NOMO-1 (cell line): ENCODE data around the gene IMPA2.
"Not testable (repeated sequence)": the region's sequence is repeated elsewhere in the genome, so short reads cannot be mapped to it uniquely, and the experiment has no call there.

Source experiments
- DNase-seq, 2 experiments: peaks; one replicate each; lab custom pipeline; 2025; ENCODE audit not compliant: unreplicated experiment in 2 of 2; lab: John Stamatoyannopoulos, UW

IMPA2 gene

DNA sequence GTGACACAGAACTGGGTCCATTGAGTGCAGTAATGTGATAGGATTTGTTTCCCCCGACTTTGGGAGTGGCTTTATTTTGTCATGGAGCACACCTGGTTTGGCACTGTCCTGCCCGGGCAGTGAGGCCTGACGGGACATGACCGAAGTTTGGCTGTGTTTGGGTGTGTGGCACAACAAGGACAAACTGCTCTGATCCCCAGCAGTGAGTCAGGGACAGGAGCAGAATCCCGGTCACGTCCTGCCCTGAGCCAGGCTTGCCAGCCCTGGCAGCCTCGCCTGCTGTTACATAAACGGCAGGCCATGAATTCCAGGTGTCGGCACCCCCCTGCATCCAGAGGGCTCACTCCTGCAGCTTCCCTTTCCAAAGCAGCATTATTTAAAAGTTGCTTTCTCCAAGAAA lies 45.7 kb downstream of the IMPA2 start:
- no peak for DNase-seq

DNA sequence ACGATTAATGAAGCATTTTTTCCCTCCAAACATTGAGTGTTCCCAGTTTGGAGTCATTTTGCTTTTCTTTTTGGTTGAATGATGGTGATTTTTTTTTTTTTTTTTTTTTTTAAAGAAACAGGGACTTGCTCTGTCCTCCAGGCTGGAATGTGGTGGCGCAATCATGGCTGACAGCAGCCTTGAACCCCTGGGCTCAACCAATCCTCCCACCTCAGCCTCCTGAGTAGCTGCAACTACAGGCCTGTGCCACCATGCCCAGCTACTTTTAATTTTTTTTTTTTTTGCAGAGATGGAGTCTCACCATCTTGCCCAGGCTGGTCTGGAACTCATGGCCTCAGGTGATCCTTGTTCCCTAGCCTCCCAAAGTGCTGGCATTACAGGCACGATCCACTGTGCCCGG lies 46.2 kb downstream of the IMPA2 start:
- no peak for DNase-seq

DNA sequence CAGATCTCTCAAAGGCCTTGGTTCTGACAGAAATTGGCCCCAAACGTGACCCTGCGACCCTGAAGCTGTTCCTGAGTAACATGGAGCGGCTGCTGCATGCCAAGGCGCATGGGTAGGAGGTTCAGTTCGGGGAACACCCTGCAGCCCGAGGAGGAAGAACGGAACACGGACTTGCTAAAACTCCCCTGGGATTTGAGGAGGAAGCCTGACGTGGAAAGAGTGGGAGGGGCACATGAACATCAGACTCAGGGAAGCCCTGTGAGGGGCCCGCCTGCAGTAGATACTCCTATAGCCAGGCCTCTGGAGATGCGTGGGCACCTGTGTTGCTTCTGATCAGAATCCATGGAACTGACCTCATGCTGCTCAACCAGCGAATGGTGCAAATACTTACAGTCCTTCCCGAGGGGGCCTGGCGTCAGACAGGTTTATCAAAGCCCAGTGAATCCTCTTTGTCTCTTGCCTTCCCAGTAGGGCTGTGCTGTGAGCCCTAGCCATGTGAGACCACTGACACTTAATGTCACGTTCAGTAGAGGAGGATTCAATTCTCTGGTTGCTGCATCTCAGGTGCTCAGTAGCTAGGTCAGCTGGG lies 46.8 kb downstream of the IMPA2 start:
- no peak for DNase-seq

DNA sequence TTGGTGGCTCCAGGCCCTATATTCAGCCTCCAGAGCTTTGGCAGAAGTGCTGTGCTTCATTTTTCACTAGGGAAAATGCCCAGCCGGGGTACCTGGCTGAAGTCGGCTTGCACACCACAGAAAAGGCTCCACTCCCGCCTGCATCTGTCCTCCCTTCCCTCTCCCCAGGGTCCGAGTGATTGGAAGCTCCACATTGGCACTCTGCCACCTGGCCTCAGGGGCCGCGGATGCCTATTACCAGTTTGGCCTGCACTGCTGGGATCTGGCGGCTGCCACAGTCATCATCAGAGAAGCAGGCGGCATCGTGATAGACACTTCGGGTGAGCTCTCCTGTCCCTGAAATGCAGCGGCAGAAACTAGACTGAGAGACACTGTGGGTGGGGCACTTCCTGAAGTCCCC lies 47.4 kb downstream of the IMPA2 start:
- no peak for DNase-seq

DNA sequence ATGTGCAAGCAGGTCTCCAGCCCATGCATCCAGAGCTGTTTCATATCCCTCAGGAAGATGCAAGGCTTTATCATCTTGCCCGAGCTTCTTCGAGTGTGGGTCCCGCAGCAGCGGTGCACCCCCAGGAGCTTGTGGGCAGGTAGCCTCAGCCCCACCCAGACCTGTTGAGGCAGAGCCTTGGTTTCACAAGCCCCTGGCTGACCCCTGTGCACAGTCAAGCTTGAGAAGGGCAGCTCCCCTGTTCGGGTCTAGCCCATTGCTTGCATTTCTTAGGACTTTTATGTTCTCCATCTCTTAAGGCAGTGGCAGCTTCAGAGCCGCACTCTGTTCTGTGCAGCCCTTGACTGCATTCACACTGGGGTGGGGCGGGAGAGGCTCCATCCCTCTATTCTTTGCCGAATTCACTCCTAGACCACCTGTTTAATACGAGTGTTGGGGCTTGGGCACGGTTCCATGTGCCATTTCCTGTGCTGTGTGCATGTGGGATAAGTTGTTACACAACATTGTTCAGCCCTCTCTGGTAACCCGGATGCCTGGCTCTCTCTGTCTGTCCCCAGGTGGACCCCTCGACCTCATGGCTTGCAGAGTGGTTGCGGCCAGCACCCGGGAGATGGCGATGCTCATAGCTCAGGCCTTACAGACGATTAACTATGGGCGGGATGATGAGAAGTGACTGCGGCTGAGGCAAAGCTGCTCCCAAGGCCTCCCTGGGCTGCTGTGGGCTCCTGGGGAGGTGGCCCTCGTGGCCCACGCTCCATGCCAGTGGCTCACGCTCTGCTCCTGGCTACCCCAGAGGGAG lies 48.7 kb downstream of the IMPA2 start:
- no peak for DNase-seq

DNA sequence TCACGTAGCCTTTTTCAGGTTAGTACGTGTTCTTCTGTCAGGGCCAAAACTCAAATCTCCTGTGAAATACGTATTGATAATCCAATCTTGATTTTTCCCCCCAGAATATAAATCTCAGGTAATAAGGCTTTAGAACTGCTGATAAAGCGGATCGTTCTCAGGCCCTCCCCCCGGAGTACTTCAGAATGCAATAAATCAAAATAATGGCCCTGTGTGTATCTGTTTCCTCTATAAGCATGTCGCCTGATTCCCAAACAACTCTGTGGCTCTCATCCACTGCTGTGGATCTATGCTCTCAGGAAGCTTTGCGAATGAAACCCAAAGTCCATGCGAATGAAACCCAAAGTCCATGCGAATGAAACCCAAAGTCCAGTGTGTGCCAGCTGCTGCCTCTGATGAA lies 49.4 kb downstream of the IMPA2 start:
- no peak for DNase-seq

DNA sequence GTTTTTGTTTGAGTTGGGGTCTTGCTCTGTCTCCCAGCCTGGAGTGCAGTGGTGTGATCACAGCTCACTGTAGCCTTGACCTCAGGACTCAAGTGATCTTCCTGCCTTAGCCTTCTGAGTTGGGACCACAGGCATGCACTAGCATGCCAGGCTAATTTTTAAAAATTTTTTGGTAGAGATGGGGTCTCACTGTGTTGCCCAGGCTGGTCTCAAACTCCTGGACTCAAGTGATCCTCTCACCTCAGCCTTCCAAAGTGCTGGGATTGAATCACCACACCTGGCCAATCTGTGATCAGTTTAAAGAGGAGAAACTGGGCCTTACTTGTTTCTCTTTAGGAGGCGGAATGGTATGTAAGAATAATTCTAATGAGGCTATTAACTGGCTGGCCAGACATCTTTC lies 49.9 kb downstream of the IMPA2 start:
- DNase-seq: no peak

DNA sequence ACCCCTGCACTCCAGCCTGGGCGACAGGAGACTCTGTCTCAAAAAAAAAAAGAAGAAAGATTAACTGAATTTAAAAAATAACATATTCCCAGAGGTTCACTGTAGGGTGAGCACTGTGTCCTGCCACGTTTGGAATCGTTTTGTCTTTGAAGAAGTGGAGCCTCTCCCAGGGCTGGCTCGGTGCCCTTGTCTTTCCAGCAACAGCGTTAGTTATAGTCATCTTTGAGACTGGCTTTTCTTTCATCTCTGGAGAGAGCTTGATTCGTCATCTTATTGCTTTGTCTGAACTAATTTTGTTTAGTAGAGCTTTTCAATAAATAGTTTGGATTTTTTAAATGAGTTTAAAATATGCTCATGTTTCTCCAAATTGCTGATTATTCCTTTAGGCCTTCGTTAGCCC lies 50.5 kb downstream of the IMPA2 start:
- no peak for DNase-seq

DNA sequence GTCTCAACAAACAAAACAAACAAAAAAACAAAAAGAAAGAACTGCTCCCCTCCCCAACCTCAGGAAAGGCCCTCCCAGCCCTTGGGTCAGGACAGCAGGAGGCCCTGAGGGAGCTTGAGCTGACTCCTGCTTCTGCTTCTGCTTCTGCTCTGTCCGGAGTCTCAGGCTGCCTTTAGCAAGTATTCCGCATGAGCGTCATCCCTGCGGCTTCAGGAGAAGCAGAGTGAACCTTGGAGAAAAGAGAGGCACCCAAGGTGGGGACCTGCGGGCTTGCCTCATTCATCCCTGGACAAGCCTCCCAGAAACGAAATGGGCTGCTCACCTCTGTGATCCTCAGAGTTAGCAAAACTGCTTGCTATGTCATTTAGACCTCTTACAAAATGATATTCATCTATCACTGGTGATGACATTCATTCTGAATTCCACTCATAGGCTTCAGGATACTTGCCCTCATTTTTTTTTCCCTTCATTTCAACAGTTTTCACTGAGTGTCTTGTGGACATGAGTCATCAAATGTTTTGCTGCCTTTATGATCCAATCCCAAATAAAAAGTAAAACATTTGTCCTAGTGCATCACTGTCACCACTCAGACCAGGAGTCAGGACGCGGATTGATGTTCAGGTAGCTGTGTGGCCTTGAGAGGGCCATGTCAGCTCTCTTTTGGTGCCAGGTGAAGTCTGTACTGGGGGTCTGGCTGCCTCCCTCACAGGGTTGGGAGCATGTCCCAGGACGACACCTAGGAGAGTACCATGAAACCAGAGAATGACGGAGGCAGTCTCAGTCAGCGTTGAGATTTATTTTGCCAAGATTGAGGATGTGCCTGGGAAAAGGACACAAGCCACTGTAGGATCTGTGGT lies 51.7 kb downstream of the IMPA2 start:
- no peak for DNase-seq

DNA sequence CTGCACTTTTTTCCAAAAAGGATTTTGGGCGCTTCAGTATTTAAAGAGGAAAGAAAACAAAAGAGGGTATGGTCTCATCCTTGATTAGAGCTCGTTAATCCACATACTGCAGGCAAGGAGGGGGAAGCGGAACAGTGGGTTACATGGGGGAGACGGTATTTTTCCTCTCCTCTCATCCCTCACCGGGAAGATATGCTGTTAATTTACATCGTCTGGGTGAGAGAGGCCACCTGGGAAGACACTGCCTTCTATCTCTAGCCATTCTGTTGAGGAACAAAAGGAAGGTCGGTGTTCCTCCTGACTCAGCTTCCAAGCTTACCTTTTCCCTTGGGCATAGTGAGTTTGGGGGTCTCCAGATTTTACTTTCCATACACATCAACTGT lies 52.3 kb downstream of the IMPA2 start:
- no peak for DNase-seq

DNA sequence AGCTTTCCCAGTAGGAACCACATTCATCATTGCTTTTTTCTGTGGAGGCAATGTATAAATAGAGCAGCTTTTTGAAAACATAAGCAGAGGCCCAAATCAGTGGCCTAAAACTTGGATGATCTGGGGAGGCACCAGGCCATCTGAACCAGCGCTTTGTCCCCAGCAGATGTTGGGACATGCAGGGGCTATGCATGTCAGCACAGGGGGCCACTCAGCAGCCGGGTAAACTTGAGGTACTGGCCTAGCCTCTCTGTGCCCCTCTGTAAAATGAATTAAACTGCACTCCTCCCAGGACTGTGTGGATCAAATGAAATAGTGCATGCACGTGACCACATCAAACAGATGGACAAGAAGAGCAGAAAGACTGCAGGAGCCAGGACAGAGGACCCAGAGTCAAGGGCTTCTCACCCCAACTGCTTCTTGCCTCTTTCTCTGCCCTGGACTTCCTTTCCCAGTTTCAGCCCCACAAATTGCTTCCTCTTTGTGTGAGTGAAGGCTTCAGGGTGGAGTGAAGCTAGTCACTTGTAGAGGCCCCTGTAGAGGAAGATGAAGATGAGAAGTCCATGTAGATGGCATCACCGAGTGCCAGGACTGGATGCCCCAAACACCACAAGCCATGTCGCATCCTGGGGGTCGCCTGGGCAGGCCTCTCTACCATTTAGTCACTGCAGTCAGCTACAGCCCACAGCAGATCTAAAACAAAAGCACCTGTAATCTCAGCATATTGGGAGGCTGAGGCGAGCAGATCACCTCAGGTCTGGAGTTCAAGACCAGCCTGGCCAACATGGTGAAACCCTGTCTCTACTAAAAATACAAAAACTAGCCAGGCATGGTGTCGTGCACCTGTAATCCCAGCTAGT lies 53.2 kb downstream of the IMPA2 start:
- DNase-seq: peak; percentile 77 to 81

DNA sequence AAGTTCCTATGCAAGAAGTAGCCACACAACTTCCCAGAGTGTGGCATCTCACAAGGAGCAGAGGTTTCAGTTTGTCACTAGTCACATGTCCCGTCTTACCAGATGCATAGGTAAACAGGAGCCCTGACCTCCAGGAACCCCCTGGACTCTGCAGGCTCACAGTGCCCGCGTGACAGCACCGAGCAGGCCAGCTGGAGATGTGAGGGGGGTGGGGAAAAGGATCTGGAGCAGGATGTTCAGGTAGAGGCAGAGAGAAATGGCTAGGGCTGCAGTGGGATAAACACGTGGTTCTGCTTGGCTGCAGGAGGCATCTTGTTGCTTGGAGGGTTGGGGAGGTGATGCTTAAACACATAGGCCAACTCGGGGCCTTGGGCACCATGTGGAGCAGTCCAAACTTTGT lies 54.2 kb downstream of the IMPA2 start:
- DNase-seq: no peak

DNA sequence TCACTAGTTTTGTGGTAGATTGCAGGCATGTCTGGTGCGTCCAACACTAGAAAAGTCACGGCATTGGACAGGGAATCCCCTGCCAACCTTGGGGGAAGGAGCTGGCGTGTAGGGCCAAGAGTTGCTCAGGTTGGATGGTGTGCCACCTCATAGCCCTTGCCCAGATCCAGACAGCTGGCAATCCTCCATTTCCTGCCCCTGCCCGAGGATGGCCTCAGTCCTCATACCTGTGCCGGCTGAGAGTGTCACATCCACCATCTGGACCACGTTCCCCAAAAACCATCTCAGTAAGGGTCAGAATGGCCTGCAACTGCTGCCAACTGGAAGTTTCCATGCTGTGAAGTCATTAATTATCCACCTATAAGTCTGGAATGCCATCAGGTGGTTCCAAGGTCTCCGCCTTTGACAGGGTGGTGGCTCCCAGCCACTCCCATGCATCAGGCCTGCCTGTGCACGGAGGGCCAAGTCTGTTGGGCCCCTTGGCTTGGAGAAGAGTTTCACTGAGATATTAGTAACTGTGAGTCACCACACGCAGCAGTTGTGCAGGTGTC lies 55.0 kb downstream of the IMPA2 start:
- DNase-seq: no peak

DNA sequence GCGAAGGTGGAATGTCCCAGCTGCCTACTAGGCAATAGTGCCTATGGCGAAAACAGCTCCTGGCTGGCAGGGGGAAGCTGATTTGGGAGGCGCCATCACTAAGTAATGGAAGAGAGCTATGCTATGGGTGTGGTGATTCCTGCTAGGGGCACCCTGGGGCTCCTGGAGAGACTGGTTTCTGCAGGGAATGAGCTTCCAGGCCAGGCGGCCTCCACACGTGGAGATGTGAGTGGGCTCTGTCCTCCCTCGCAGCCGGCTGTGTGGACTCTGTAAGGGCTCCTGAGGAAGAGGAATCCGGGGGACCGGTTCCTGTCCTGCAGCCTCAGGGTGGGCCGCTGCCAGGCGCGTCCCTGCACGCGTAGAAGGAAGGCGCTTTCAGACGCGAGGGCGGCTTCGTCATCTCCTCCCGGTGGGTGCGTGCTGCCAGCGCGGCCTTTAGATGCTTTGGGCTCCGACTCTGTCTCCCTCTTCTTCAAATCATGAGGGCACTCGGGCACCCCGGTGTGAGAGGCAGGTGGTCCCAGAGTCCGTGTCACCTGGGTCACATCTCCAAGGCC lies 56.9 kb downstream of the IMPA2 start:
- no peak for DNase-seq

DNA sequence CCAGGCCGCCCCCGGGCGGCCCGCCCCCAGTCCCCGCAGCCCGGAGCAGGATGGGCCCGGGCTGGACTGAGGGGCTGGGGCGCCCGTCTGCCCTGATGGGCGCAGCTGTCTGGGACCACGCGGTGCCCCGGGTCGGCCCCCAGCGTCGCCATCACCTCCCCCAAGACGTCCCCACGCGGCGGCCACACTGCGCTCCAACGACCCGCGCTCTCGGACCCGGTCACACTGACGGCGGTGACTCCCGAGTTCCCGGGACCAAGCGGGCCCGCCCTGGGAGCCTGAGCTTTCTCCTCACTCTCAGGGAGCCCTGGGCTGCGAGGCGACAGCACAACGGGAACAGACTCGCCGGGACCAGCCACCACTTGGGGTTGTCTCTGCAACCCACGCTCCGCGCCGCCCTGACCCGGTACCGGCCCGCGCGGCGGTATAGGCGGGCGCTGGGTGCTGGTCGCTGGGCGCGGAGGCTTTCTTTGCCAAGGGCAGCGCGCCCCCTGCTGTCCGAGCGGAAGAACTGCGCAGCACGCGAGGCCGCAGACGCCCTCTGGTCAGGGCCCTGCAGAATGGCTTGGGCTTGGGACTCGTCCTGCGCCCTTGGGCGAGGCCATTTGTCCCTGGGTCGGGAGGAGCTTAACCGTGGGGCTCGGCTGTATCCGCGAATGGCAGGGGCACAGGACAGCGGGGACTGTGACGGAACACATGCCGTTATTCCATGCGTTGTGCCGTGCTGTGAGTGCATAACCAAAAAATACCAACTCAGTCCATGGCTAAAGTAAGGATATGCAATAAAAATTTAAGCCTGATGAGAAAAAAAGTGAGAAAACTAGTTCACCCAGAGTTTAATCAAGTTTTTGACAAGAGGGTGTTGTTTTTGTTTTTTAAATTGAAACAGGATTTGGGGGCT lies 57.6 kb downstream of the IMPA2 start:
- DNase-seq: peak; percentile 34 to 63

DNA sequence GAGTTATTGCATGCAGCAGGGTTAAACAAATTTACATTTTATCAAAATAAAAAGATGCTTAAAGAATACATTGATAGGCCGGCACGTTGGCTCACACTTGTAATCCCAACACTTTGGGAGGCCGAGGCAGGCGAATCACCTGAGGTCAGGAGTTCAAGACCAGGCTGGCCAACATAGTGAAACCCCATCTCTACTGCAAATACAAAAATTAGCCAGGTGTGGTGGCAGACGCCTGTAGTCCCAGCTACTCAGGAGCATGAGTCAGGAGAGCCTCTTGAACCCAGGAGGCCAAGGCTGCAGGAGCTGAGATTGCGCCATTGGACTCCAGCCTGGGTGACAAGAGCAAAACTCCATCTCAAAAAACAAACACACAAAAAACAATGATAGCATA lies 58.2 kb downstream of the IMPA2 start:
- not testable (repeated sequence) for DNase-seq

DNA sequence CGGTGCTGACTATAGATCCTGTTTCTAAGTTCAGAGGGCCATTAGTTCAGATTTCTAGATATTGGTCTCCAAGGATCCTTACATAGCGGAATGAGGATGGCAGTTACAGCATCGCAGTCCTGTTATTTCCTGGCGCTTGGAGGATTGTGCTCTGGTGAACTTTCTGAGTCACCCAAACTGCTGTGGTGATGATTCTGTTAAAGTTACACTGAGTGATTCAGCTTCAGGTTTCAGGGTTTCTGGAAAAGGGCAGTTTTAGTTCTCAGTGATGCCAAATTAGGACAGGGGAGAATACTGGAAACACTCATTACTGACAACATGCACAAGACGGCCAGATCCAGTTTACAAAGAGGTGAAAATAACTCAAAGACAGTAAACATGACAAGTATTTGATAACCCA lies 60.3 kb downstream of the IMPA2 start:
- no peak for DNase-seq

DNA sequence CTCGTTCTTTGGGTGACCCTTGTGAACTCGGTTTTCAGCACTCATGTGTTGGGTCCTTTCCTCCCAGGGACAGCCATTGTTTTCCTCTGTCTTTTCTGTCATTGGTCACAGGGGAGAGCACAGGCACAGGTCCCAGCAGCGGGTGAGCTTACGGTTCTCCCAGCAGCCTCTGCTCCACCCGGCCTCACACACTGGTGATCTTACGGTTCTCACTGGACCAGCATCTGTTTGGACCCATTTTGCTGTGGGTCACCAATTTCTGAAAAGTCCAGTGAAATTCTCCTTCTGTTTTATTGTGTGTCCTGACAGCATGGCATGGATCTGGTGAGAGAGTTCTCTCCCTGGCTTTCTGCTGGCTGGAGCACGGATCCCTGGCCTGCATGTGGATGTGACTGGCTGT lies 62.5 kb downstream of the IMPA2 start:
- no peak for DNase-seq

DNA sequence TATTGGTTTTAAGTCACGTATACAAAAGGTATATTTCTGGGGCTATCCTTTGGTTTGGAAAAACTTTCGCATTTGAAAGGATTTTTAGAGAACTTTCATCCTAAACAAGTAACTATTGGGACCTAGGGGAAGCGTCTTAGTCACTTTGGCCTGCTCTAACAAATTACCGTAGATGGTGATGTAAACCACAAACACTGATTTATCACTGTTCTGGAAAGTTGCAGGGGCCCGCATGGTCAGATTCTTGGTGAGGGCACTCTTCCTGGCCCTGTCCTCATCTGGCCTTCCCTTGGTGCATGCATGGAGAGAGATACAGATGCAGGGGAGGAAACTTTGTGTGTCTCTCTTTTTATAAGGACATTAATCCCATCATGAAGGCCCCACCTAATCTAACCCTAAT lies 63.3 kb downstream of the IMPA2 start:
- DNase-seq: no peak
